Activated T-helper 1 cell treated with anti-CD3 and anti-CD28 coated beads, Interleukin-12 subunit alpha, Interleukin-12 subunit beta, Interleukin-2, Interleukin-4 antibody, amounts not matched to agents 30 ng/mL and 10 ng/mL and 1 ng/mL, durations not matched to agents 14 hours and 24 hours and 36 hours (primary cell): ENCODE results near the gene MTF2. TPM values are rescaled to one million over a fixed set of nuclear protein-coding genes. Genes with fewer than 3 reads are reported as not detected.
A peak's percentile ranks its signal among the peaks of the same experiment; 100 is the strongest.
"Not testable (repeated sequence)": the region's sequence is repeated elsewhere in the genome, so short reads cannot be mapped to it uniquely, and the experiment has no call there.

ENCODE experiments used
- DNase-seq: peaks from one replicate; pipeline ENCODE4 v3.0.0; 2021; ENCODE audit warnings: low spot score
- H3K27ac Mint-ChIP-seq: one replicate; pipeline ENCODE4 v1.8.0; 2021; ENCODE audit warnings: mild to moderate bottlenecking, mixed read lengths
- H3K27me3 Mint-ChIP-seq: one replicate; pipeline ENCODE4 v1.8.0; 2022; ENCODE audit warnings: mild to moderate bottlenecking, moderate library complexity, mixed read lengths; ENCODE audit not compliant: insufficient read depth
- H3K36me3 Mint-ChIP-seq: one replicate; pipeline ENCODE4 v1.8.0; 2021; ENCODE audit warnings: low read depth, mixed read lengths
- H3K4me1 Mint-ChIP-seq: one replicate; pipeline ENCODE4 v1.8.0; 2021; ENCODE audit warnings: low read depth, mixed read lengths
- H3K4me3 Mint-ChIP-seq: one replicate; pipeline ENCODE4 v1.8.0; 2021; ENCODE audit warnings: mild to moderate bottlenecking, moderate library complexity, mixed read lengths
- H3K9me3 Mint-ChIP-seq: one replicate; pipeline ENCODE4 v1.8.0; 2021; ENCODE audit warnings: mixed read lengths
- intact Hi-C: fragments of 100-400 bp; cut with micrococcal nuclease; formaldehyde crosslinking; loops from one replicate; pipeline ENCODE4 v1.15.1; 2024
- total RNA-seq: library from RNA; stranded (reverse); gene quantifications from 2 replicates; pipeline ENCODE4 v1.2.3, GENCODE V29; 2022

The MTF2 gene
- total RNA-seq, 1 donor from 2014 or later, result 68.4 TPM

DNA sequence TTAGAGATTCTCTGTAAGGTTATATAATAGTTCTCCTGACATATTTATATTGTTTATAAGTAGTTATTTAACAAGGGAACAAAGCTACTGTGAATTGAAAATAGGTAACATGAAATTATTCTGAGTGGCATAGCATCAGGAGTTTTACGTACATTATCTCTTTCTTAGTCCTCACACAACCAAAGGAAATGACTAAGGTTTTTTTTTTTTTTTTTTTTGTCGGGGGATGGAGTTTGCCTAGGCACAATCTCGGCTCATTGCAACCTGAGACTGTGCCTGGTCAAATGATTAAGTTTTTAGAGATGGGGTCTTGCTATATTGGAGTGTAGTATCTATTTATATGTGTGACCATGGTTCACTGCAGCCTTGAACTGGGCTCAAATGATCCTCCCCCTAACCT lies 76.3 kb downstream of the MTF2 start:
- H3K27me3 Mint-ChIP-seq, result no peaks in the 10 kb centered on the region
- no peak overlapping the region for H3K4me3 Mint-ChIP-seq
- DNase-seq, result no peak
- peaks cover 15% of the 10 kb centered on the region for H3K4me1 Mint-ChIP-seq
- H3K9me3 Mint-ChIP-seq, result no peaks in the 10 kb centered on the region
- peak overlapping the region; percentile 31 for H3K27ac Mint-ChIP-seq
- intact Hi-C loops, result loop anchor here (1.0 kb wide), 1 partner anchor 24 kb away; no protein-coding TSS in a partner anchor
- peaks cover 28% of the 10 kb centered on the region for H3K36me3 Mint-ChIP-seq

DNA sequence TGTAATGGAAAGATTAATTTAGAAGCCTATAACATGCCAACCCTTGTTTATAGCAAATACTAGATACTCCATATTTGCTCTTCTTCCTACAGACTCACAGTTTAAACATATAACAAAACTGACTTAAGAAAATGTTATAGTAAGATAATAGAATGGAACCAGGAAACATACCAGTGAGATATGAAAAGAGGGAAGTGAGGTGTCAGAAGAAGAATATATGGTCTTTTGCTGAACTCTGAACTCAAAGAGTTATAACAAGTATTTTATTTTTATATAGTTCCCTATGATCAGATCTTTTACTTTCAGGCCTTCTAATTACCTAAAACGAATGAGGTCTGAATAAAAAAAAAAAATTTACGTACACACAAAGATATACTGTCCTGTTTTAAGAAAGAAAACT lies 80.3 kb downstream of the MTF2 start:
- Mint-ChIP-seq H3K4me1 (peaks cover 28% of the 10 kb centered on the region), H3K27me3 (no peaks in the 10 kb centered on the region), H3K27ac (no peak overlapping the region)

DNA sequence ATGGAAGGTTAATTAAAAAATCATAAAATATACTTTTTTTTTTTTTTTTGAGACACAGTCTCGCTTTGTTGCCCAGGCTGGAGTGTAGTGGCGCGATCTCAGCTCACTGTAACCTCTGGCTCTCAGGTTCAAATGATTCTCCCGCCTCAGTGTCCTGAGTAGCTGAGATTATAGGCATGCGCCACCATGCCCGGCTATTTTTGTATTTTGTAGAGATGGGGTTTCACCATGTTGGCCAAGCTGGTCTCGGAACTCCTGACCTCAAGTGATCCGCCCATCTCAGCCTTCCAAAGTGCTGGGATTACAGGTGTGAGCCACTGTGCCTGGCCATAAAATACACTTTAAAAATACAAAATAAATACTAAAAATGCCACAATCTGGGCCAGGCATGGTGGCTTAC lies 84.2 kb downstream of the MTF2 start:
- Mint-ChIP-seq H3K9me3 (peaks cover 19% of the 10 kb centered on the region), H3K4me1 (peaks cover 32% of the 10 kb centered on the region), H3K36me3 (peaks cover 50% of the 10 kb centered on the region)
- H3K27me3 Mint-ChIP-seq, H3K27ac Mint-ChIP-seq, DNase-seq, intact Hi-C loops, H3K4me3 Mint-ChIP-seq: not testable (repeated sequence)

More for the DNA sequence above, 80.3 kb downstream of the MTF2 start:
- no peak for DNase-seq
- Mint-ChIP-seq H3K4me3 (no peak overlapping the region), H3K9me3 (no peaks in the 10 kb centered on the region), H3K36me3 (peaks cover 33% of the 10 kb centered on the region)
- intact Hi-C loops, result no loop called here

DNA sequence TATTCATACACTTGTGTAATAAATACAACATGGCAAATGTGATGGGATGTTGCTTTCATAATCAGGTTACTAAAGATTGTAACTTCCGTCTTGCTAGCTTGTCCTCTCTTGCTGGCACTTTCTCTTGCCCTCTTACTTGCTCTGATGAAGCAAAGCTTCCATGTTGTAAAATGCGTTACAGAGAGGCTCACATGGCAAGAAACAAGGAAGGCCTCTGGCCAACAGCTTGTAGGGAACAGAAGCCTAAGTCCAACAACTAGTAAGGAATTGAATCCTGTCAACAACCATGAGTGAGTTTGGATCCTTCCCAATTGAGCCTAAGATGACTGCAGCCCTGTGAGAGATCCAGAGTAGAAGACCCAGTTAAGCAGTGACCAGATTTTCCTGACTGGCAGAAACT lies 85.7 kb downstream of the MTF2 start:
- Mint-ChIP-seq H3K4me3 (no peak overlapping the region), H3K4me1 (peaks cover 40% of the 10 kb centered on the region), H3K9me3 (peaks cover 20% of the 10 kb centered on the region), H3K36me3 (peaks cover 56% of the 10 kb centered on the region), H3K27me3 (no peaks in the 10 kb centered on the region), H3K27ac (no peak overlapping the region)
- intact Hi-C loops, result no loop called here
- no peak for DNase-seq

DNA sequence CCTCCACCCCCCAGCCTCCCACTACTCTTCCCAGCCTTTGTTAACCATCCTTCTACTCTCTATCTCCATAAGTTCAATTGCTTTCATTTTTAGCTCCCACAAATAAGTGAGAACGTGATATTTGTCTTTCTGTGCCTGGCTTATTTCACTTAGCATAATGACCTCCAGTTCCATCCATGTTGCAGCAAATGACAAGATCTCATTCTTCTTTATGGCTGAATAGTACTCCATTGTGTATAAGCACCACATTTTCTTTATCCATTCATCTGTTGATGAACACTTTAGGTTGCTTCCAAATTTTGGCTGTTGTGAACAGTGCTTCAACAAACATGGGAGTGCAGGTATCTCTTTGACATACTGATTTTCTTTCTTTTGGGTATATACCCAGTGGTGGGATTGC lies 86.8 kb downstream of the MTF2 start:
- Mint-ChIP-seq H3K4me1 (peaks cover 43% of the 10 kb centered on the region), H3K9me3 (peaks cover 20% of the 10 kb centered on the region), H3K36me3 (peaks cover 58% of the 10 kb centered on the region)
- H3K4me3 Mint-ChIP-seq, H3K27me3 Mint-ChIP-seq, intact Hi-C loops, DNase-seq, H3K27ac Mint-ChIP-seq: not testable (repeated sequence)

DNA sequence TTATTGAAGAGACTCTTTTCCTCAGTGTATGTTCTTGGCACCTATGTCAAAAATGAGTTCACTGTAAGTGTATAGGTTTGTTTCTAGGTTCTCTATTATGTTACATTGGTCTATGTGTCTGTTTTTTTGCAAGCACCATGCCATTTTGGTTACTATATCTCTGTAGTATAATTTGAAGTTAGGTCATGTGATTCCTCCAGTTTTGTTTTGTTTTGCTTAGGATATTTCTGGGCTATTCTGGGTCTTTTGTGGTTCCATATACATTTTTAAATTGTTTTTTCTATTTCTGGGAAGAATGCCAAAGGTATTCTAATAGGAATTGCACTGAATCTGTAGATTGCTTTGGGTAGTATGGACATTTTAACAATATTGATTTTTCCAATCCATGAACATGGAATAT lies 87.9 kb downstream of the MTF2 start:
- H3K9me3 Mint-ChIP-seq, result peaks cover 20% of the 10 kb centered on the region
- intact Hi-C loops, result no loop called here
- H3K4me3 Mint-ChIP-seq, result no peak overlapping the region
- peaks cover 47% of the 10 kb centered on the region for H3K4me1 Mint-ChIP-seq
- H3K36me3 Mint-ChIP-seq, result peaks cover 55% of the 10 kb centered on the region
- H3K27me3 Mint-ChIP-seq, result no peaks in the 10 kb centered on the region
- no peak for DNase-seq
- no peak overlapping the region for H3K27ac Mint-ChIP-seq

DNA sequence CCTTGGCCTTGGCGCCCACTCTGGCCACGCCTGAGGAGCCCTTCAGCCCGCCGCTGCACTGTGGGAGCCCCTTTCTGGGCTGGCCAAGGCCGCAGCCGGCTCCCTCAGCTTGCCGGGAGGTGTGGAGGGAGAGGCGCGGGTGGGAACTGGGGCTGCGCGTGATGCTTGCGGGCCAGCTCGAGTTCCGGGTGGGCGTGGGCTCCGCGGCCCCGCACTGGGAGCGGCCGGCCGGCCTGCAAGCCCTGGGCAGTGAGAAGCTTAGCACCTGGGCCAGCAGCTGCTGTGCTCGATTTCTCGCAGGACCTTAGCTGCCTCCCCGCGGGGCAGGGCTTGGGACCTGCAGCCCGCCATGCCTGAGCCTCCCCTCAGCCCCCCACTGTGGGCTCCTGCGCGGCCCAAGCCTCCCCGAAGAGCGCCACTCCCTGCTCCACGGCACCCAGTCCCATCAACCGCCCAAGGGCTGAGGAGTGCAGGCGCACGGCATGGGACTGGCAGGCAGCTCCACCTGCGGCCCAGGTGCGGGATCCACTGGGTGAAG lies 91.1 kb downstream of the MTF2 start:
- H3K4me3 Mint-ChIP-seq, DNase-seq, intact Hi-C loops, H3K27me3 Mint-ChIP-seq, H3K27ac Mint-ChIP-seq: not testable (repeated sequence)
- Mint-ChIP-seq H3K36me3 (peaks cover 57% of the 10 kb centered on the region), H3K9me3 (peaks cover 20% of the 10 kb centered on the region), H3K4me1 (peaks cover 56% of the 10 kb centered on the region)

DNA sequence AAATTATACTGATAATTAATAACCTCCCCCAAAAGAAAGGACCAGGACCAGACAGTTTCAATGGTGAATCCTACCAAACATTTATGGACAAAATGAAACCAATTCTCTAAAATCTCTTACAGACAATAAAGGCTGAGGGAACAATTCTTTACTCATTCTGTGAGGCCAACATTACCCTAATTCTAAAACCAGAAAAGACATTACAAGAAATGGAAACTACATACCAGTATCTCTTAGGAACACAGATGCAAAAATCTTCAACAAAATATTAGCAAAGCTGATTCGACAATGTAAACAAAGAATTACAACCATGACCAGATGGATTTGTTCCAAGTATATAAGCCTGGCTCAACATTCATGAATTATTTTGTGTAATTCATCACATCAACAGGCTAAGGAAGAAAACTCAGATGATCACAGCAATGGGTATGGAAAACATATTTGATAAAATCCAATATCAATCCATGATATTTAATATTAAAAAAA lies 92.5 kb downstream of the MTF2 start:
- DNase-seq, result no peak
- H3K4me3 Mint-ChIP-seq, result peak overlapping the region; percentile 81
- peaks cover 52% of the 10 kb centered on the region for H3K36me3 Mint-ChIP-seq
- no peaks in the 10 kb centered on the region for H3K27me3 Mint-ChIP-seq
- peaks cover 17% of the 10 kb centered on the region for H3K9me3 Mint-ChIP-seq
- intact Hi-C loops, result loop anchor here (1.0 kb wide), 1 partner anchor 8 kb away; no protein-coding TSS in a partner anchor
- H3K27ac Mint-ChIP-seq, result peak overlapping the region; percentile 67
- peaks cover 57% of the 10 kb centered on the region for H3K4me1 Mint-ChIP-seq

DNA sequence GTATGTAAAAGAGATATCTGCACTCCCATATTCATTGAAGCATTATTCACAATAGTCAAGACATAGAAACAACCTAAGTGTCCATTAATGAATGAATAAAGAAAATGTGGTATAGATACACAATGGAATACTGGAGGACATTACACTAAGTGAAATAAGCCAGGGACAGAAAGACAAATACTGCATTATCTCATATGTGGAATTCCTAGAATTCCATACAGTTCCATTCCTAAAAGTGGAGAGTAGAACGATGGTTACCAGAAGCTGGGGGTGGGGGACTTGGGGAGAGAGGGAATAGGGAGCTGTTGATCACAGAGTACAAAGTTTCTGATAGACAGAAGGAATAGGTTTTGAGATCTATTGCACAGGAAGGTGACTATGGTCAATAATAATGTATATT lies 93.7 kb downstream of the MTF2 start:
- Mint-ChIP-seq H3K9me3 (peaks cover 10% of the 10 kb centered on the region), H3K4me3 (peak overlapping the region; percentile 19), H3K4me1 (peaks cover 58% of the 10 kb centered on the region), H3K36me3 (peaks cover 43% of the 10 kb centered on the region), H3K27me3 (no peaks in the 10 kb centered on the region), H3K27ac (no peak overlapping the region)
- intact Hi-C loops, result no loop called here
- no peak for DNase-seq

DNA sequence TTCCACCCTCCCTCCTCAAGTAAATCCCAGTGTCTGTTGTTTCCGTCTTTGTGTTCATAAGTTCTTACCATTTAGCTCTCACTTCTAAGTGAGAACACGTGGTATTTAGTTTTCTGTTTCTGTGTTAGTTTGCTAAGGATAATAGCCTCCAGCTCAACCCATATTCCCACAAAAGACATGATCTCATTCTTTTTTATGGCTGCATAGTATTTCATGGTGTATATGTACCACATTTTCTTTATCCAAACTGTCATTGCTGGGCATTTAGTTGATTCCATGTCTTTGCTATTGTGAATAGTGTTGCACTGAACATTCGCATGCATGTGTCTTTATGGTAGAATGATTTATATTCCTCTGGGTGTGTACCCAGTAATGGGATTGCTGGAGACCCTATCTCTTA lies 95.6 kb downstream of the MTF2 start:
- H3K27ac Mint-ChIP-seq, intact Hi-C loops, DNase-seq, H3K27me3 Mint-ChIP-seq, H3K4me3 Mint-ChIP-seq, H3K9me3 Mint-ChIP-seq: not testable (repeated sequence)
- peaks cover 38% of the 10 kb centered on the region for H3K36me3 Mint-ChIP-seq
- peaks cover 61% of the 10 kb centered on the region for H3K4me1 Mint-ChIP-seq

DNA sequence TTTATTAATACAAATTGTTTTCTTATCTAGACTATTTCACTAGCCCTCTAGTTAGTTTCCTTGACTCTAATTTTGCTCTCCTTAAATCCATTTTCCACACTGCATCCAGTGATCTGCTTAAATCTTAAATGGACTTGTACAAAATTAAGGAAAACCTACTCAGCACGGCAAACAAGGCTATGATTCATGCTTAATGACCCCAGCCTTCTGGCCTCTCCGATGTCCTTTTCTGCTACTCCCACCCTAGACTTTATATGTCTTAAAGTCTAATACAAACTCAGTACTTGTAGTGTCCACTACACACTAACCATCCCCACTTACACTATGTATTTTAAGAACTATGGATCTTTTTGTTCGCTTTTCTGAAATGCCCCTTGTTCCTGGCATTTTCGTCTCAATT lies 98.9 kb downstream of the MTF2 start:
- H3K27me3 Mint-ChIP-seq, result no peaks in the 10 kb centered on the region
- H3K27ac Mint-ChIP-seq, result peak overlapping the region; percentile 64
- peak overlapping the region; percentile 93 for H3K4me3 Mint-ChIP-seq
- intact Hi-C loops, result no loop called here
- DNase-seq, result no peak
- peaks cover 3% of the 10 kb centered on the region for H3K9me3 Mint-ChIP-seq
- H3K4me1 Mint-ChIP-seq, result peaks cover 56% of the 10 kb centered on the region
- H3K36me3 Mint-ChIP-seq, result peaks cover 23% of the 10 kb centered on the region

DNA sequence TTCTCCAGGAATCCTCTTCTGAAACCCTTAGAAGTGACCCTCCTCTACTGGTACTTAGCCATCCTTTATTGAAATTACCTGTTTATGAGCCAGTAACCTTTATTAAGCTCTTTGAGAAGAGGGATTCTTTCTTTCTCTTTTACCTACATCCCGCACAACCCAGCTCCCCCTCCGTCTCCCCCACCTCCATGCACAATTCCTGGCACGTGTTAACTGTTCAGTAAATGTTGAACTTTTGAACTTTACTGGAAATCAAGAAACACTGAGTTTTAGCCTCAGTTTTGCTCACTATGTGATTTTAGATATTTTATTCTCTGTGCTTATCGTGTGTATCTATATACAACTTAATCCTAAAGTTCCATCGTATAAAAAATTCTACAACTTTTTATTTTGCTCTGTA lies 99.3 kb downstream of the MTF2 start:
- Mint-ChIP-seq H3K27ac (peak overlapping the region; percentile 64), H3K4me3 (peak overlapping the region; percentile 93), H3K4me1 (peaks cover 55% of the 10 kb centered on the region), H3K36me3 (peaks cover 20% of the 10 kb centered on the region), H3K27me3 (no peaks in the 10 kb centered on the region), H3K9me3 (peaks cover 3% of the 10 kb centered on the region)
- intact Hi-C loops, result no loop called here
- DNase-seq, result no peak

DNA sequence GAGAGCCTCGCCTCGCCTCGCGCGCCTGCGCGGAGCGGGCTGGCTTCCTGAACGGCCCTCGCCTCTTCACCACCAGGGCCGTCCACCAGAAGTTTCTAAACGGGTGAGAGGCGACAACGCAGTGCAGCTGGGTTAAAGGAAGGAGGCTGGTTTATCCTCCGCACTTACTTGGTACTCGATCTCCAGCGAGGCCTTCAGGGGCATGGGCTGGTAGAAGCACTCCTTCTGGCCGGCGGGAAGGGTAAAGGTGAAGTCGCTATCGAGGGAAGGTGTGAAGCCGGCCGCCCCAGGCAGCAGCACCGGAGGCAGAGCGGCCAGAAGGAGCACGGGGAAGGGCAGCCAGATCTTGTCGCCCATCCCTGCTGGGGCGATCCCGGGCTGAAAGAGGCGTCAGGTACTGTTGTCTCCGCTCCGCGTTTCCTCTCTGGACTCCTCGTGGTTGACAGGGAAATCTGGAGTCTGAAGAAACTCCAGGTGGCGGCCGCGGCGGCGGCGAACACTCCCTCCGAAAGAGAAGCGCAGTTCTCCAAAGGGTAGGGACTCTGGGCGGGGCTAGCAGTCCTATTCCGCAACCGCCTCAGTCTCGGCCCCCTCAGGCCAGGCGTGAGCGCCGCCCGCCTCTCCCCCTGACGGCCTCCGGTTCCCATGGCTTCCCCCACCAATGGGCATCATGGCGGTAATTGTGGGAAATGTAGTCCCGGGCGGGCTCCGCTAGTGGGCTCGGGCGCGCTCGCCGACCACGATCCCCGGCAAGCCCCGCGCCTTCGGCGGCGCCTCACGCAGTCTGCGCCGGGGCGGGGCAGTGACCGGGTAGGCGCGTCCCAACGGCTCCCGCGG lies 101.0 kb downstream of the MTF2 start, which contains the start of gene TMED5:
TMED5 (minus strand) TSS at position 528 of the 837 bp plus-strand sequence; CDS start at position 357, 171 bp downstream.
- peaks cover 3% of the 10 kb centered on the region for H3K9me3 Mint-ChIP-seq
- H3K36me3 Mint-ChIP-seq, result peaks cover 18% of the 10 kb centered on the region
- H3K27ac Mint-ChIP-seq, result peak within 1 kb of the TSS; percentile 96
- H3K27me3 Mint-ChIP-seq, result no peaks in the 10 kb centered on the region
- H3K4me1 Mint-ChIP-seq, result peaks cover 57% of the 10 kb centered on the region
- intact Hi-C loops, result loop anchor here (1.0 to 10.0 kb wide), 11 partner anchors 9 to 695 kb away; partner anchors contain the start of genes DR1, GFI1, MTF2 and RPL5
- peak within 1 kb of the TSS; percentile 93 for H3K4me3 Mint-ChIP-seq
- peak; percentile 98 for DNase-seq
